Neural crest cell (in vitro differentiated cells): Measurements from ENCODE around the gene CT45A8. TPM values are rescaled to one million over a fixed set of nuclear protein-coding genes. Genes with fewer than 3 reads are reported as not detected.
"Not testable (repeated sequence)": the region's sequence is repeated elsewhere in the genome, so short reads cannot be mapped to it uniquely, and the experiment has no call there.

Source experiments
- DNase-seq: peaks from one replicate; pipeline ENCODE4 v3.0.0; 2021; ENCODE audit warnings: low read depth, mixed read lengths, low spot score
- H3K27ac Mint-ChIP-seq: one replicate; pipeline ENCODE4 v1.8.0; 2021; ENCODE audit warnings: mild to moderate bottlenecking, mixed read lengths; ENCODE audit not compliant: unreplicated experiment
- H3K27me3 Mint-ChIP-seq: 2 replicates; pipeline ENCODE4 v1.8.0; 2021; ENCODE audit warnings: low read depth, mild to moderate bottlenecking, mixed read lengths
- H3K36me3 Mint-ChIP-seq: 2 replicates; pipeline ENCODE4 v1.8.0; 2021; ENCODE audit warnings: low read depth, mild to moderate bottlenecking, mixed read lengths
- H3K4me1 Mint-ChIP-seq: 2 replicates; pipeline ENCODE4 v1.8.0; 2021; ENCODE audit warnings: mixed read lengths
- H3K4me3 Mint-ChIP-seq: one replicate; pipeline ENCODE4 v1.8.0; 2021; ENCODE audit warnings: mild to moderate bottlenecking, mixed read lengths
- H3K9me3 Mint-ChIP-seq: 2 replicates; pipeline ENCODE4 v1.8.0; 2021; ENCODE audit warnings: mixed read lengths
- long read RNA-seq: library from polyadenylated mRNA; unstranded; transcript quantifications from one replicate; pipeline ENCODE4 v2.0.0, GENCODE V29; 2020
- total RNA-seq: library from RNA; stranded (reverse); gene quantifications from 2 replicates; pipeline ENCODE4 v1.2.1, GENCODE V29; 2021
- TF ChIP-seq, protein P1 (sequence below): fragments of 200-600 bp; sonication (generic); conservative IDR thresholded peaks from 2 replicates; pipeline ENCODE4 v1.5.0; 2021; ENCODE audit warnings: antibody characterized with exemption, mild to moderate bottlenecking

Gene CT45A8, protein sequence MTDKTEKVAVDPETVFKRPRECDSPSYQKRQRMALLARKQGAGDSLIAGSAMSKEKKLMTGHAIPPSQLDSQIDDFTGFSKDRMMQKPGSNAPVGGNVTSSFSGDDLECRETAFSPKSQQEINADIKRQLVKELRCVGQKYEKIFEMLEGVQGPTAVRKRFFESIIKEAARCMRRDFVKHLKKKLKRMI
- not detected in 2 replicates for total RNA-seq
- long read RNA-seq = 0 reads

DNA sequence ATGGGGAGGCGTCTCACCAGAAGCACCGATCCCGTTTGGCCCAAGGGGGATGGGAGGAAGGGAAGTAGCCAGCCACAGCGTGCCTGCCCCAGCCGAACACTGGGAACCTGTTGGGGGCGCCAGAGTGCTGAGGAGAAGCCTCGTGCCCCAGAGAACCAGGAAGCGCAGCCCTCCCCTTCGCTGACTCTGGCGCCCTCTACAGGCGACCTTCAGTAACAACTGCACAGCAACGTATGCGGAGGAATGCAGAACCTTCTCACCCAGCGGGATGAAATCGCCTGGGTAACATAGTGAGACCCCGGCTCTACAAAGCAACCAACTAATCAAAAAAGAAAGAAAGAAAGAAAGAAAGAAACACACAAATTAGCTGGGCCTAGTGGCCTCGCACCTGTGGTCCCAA lies at the start of gene CT45A8:
Gene CT45A8, minus strand, starts transcription at position 101 of the 400 bp plus-strand sequence. CDS start 3,755 bp downstream, outside the sequence.
- H3K27ac Mint-ChIP-seq, DNase-seq, H3K36me3 Mint-ChIP-seq, H3K9me3 Mint-ChIP-seq, H3K27me3 Mint-ChIP-seq, H3K4me1 Mint-ChIP-seq, H3K4me3 Mint-ChIP-seq: not testable (repeated sequence)

DNA sequence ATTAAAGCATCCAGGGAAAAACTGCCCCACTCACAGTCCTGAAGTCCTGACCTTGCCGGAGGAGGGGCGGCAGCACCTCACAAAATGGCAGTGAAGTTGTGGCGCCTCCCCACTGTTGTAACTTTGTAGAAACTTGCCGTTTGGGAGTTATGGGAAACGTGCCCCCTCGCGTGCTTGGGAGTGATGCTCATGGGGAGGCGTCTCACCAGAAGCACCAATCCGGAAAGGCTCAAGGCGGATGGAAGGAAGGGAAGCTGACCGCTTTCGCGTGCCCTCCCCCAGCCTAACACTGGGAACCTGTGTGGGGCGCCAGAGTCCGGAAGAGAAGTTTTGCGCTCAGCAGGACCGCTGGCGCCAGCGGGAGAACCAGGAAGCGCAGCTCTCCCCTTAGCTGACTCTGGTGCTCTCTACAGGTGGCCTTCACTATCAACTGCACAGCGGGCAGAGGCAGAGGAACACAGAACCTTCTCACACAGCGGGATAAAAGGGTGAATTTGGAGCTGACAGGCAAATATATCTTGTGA lies 39.0 kb upstream of the CT45A8 start, which contains the start of the genes CT45A10 and SAGE1:
Gene CT45A10, minus strand, starts transcription at position 151 of the 524 bp plus-strand sequence. CDS start 8,100 bp downstream, outside the sequence.
Gene SAGE1, plus strand, starts transcription at position 423 of the 524 bp plus-strand sequence. CDS start 2,527 bp downstream, outside the sequence.
- no peak within 1 kb of the TSS for H3K4me3 Mint-ChIP-seq
- H3K9me3 Mint-ChIP-seq = peaks cover 2% of the 10 kb centered on the region
- no peaks in the 10 kb centered on the region for H3K36me3 Mint-ChIP-seq
- no peak for DNase-seq
- peaks cover 4% of the 10 kb centered on the region for H3K27me3 Mint-ChIP-seq
- TF ChIP-seq, protein P1, sequence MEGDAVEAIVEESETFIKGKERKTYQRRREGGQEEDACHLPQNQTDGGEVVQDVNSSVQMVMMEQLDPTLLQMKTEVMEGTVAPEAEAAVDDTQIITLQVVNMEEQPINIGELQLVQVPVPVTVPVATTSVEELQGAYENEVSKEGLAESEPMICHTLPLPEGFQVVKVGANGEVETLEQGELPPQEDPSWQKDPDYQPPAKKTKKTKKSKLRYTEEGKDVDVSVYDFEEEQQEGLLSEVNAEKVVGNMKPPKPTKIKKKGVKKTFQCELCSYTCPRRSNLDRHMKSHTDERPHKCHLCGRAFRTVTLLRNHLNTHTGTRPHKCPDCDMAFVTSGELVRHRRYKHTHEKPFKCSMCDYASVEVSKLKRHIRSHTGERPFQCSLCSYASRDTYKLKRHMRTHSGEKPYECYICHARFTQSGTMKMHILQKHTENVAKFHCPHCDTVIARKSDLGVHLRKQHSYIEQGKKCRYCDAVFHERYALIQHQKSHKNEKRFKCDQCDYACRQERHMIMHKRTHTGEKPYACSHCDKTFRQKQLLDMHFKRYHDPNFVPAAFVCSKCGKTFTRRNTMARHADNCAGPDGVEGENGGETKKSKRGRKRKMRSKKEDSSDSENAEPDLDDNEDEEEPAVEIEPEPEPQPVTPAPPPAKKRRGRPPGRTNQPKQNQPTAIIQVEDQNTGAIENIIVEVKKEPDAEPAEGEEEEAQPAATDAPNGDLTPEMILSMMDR = no peak
- no peaks in the 10 kb centered on the region for H3K4me1 Mint-ChIP-seq
- H3K27ac Mint-ChIP-seq = no peak within 1 kb of the TSS

DNA sequence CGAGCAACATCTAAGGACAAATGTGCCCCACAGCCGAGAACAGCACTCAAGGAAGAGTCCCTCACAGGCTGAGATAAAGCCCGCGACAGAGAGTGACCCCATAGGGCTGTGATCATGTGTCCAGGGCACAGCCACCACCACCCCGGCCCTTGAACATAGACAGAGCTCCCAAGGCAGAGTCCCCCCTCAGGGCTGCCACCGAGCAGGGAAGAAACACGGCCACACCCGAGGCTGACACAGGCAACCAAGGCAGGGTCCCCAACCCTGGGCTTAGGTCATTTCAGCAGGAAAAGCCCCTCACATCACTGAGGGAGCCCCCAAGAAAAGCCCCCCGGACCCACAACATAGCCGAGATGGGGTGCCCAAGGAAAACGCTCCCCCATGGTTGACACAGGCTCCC lies 38.4 kb upstream of the CT45A8 start:
- Mint-ChIP-seq H3K4me1 (no peaks in the 10 kb centered on the region), H3K27me3 (peaks cover 4% of the 10 kb centered on the region), H3K36me3 (no peaks in the 10 kb centered on the region), H3K4me3 (no peak overlapping the region), H3K9me3 (no peaks in the 10 kb centered on the region), H3K27ac (no peak overlapping the region)
- TF ChIP-seq, protein P1 = no peak
- DNase-seq = no peak

DNA sequence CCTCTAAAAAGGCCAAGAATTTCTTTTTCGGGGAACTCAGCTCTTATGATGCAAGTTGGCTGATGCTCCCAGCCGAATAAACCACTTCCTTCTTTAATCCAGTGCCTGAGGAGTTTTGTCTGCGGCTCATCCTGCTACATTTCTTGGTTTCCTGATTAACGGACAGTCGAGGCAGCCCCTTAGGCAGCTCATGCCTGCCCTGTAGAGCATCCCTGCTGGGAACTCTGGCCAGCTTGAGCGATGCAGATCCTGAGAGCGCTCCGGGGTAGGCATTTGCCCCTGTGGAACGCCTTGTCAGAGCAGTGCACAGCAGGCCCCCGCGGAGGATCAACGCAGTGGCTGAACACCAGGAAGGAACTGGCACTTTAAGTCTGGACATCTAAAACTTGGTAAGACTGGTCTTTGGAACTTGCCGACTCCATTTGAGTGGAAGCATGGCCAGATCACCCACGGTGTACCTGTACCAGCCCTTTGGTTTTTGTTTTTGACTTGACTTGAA lies 35.8 kb upstream of the CT45A8 start:
- Mint-ChIP-seq H3K4me1 (no peaks in the 10 kb centered on the region), H3K36me3 (no peaks in the 10 kb centered on the region), H3K9me3 (no peaks in the 10 kb centered on the region), H3K4me3 (no peak overlapping the region), H3K27ac (no peak overlapping the region), H3K27me3 (no peaks in the 10 kb centered on the region)
- TF ChIP-seq, protein P1 = no peak
- DNase-seq = no peak

DNA sequence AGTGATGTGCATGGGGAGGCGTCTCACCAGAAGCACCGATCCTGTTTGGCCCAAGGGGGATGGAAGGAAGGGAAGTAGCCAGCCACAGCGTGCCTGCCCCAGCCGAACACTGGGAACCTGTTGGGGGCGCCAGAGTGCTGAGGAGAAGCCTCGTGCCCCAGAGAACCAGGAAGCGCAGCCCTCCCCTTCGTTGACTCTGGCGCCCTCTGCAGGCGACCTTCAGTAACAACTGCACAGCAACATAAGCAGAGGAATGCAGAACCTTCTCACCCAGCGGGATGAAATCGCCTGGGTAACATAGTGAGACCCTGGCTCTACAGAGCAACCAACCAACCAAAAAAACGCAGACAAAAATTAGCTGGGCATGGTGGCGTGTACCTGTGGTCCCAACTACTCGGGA lies 34.6 kb upstream of the CT45A8 start:
- H3K9me3 Mint-ChIP-seq, H3K4me3 Mint-ChIP-seq, H3K4me1 Mint-ChIP-seq, H3K27me3 Mint-ChIP-seq, H3K27ac Mint-ChIP-seq, DNase-seq, H3K36me3 Mint-ChIP-seq: not testable (repeated sequence)

DNA sequence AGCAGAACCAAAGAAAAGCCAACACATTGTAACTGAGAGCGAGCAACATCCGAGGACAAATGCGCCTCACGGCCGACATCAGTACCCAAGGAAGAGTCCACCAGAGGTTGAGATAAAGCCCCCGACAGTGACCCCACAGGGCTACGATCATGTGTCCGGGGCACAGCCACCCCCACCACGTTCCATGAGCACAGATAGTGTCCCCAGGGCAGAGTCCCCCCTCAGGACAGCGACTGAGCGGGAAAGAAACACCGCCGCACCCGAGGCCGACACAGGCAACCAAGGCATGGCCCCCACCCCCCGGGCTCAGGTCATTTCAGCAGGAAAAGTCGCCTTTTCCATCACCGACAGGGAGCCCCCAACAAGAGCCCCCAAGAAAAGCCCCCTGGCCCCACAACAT lies 33.9 kb upstream of the CT45A8 start:
- not testable (repeated sequence) for H3K4me1 Mint-ChIP-seq, H3K27ac Mint-ChIP-seq, H3K27me3 Mint-ChIP-seq, H3K4me3 Mint-ChIP-seq, H3K36me3 Mint-ChIP-seq, DNase-seq, H3K9me3 Mint-ChIP-seq

DNA sequence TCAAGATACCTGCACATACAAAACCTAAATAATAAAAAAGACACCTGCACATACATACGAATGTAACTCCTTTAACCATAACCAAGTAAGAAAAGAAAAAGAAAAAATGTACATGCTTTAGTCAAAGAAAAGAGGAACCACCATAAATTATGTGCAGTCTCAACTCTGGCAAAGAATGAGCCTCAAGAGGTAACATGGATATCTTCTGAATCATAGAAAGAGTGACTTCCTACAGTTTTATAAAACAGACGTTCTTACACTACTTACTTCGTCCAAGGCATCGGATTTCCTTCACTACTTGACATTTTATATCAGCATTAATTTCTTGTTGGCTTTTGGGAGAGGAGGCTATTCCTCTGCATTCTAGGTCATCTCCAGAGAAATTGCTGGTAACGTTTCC lies 28.4 kb upstream of the CT45A8 start:
- H3K27me3 Mint-ChIP-seq, H3K4me3 Mint-ChIP-seq, H3K36me3 Mint-ChIP-seq, H3K9me3 Mint-ChIP-seq, DNase-seq, H3K27ac Mint-ChIP-seq, H3K4me1 Mint-ChIP-seq: not testable (repeated sequence)

DNA sequence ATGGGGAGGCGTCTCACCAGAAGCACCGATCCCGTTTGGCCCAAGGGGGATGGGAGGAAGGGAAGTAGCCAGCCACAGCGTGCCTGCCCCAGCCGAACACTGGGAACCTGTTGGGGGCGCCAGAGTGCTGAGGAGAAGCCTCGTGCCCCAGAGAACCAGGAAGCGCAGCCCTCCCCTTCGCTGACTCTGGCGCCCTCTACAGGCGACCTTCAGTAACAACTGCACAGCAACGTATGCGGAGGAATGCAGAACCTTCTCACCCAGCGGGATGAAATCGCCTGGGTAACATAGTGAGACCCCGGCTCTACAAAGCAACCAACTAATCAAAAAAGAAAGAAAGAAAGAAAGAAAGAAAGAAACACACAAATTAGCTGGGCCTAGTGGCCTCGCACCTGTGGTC lies 17.4 kb upstream of the CT45A8 start, which contains the start of gene CT45A9:
Gene CT45A9, minus strand, starts transcription at position 101 of the 400 bp plus-strand sequence. CDS start 3,751 bp downstream, outside the sequence.
- not testable (repeated sequence) for H3K27ac Mint-ChIP-seq, H3K9me3 Mint-ChIP-seq, H3K4me3 Mint-ChIP-seq, DNase-seq, H3K27me3 Mint-ChIP-seq, H3K36me3 Mint-ChIP-seq, H3K4me1 Mint-ChIP-seq

DNA sequence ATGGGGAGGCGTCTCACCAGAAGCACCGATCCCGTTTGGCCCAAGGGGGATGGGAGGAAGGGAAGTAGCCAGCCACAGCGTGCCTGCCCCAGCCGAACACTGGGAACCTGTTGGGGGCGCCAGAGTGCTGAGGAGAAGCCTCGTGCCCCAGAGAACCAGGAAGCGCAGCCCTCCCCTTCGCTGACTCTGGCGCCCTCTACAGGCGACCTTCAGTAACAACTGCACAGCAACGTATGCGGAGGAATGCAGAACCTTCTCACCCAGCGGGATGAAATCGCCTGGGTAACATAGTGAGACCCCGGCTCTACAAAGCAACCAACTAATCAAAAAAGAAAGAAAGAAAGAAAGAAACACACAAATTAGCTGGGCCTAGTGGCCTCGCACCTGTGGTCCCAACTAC lies 17.2 kb downstream of the CT45A8 start, which contains the start of gene CT45A7:
Gene CT45A7, minus strand, starts transcription at position 101 of the 400 bp plus-strand sequence. CDS start 3,747 bp downstream, outside the sequence.
- not testable (repeated sequence) for H3K27ac Mint-ChIP-seq, H3K4me3 Mint-ChIP-seq, H3K9me3 Mint-ChIP-seq, DNase-seq, H3K27me3 Mint-ChIP-seq, H3K4me1 Mint-ChIP-seq, H3K36me3 Mint-ChIP-seq

DNA sequence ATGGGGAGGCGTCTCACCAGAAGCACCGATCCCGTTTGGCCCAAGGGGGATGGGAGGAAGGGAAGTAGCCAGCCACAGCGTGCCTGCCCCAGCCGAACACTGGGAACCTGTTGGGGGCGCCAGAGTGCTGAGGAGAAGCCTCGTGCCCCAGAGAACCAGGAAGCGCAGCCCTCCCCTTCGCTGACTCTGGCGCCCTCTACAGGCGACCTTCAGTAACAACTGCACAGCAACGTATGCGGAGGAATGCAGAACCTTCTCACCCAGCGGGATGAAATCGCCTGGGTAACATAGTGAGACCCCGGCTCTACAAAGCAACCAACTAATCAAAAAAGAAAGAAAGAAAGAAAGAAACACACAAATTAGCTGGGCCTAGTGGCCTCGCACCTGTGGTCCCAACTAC lies 34.4 kb downstream of the CT45A8 start, which contains the start of gene CT45A2:
Gene CT45A2, minus strand, starts transcription at position 101 of the 400 bp plus-strand sequence. CDS start 3,747 bp downstream, outside the sequence.
- not testable (repeated sequence) for H3K4me3 Mint-ChIP-seq, H3K27ac Mint-ChIP-seq, H3K4me1 Mint-ChIP-seq, H3K36me3 Mint-ChIP-seq, DNase-seq, H3K9me3 Mint-ChIP-seq, H3K27me3 Mint-ChIP-seq
